Stimulated activated CD4-positive, alpha-beta T cell treated with anti-CD3 and anti-CD28 coated beads, Interleukin-4, amount 100 ng/mL, for 48 hours (primary cell): ENCODE measurements around the gene BABAM2.
A peak's percentile ranks its signal among the peaks of the same experiment; 100 is the strongest.
"Not testable (repeated sequence)": the region's sequence is repeated elsewhere in the genome, so short reads cannot be mapped to it uniquely, and the experiment has no call there.

Source experiments
- DNase-seq, 2 donors: peaks; one replicate each; pipeline ENCODE4 v3.0.0-alpha.2; 2020; ENCODE audit warnings: low read depth in 2 of 2

Gene BABAM2

DNA sequence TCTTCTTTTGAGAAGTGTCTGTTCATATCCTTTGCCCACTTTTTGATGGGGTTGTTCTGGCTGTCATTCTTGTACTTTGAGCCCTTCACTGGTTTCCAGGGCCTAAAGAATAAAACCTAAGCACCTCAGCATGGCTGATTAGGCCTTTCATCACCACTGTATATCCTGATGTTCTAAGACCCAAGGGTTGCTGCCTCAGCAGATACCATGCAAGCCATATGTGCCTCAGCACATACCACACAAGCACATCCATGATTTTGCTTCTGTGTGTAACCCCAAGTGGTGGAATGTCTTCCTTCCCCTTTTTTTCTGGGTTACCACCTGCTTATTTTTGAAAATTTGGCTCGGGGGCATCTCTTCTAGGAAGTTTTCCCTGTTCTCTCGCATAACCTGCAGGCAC, 11.7 kb upstream of the BABAM2 start:
- DNase-seq, result no peak

DNA sequence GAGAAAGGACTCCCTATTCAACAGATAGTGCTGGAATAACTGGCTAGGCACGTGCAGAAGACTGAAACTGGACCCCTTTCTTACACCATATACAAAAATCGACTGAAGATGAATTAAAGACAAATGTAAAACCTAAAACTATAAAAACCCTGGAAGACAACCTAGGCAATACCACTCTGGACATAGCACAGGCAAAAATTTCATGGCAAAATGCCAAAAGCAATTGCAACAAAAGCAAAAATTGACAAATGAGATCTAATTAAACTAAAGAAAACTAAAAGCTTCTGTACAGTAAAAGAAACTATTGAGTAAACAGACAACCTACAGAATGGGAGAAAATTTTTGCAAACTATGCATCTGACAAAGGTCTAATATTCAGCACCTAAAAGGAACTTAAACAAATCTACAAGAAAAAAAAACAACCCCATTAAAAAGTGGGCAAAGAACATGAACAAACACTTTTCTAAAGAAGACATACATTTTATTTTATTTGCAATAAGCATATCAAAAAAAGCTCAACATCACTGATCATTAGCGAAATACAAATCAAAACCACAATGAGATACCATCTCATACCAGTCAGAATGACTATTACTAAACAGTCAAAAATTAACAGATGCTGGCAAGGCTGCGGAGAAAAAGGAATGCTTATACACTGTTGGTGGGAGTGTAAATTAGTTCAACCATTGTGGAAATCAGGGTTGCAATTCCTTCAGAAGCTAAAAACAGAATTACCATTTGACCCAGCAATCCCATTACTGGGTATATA, 8.5 kb upstream of the BABAM2 start:
- not testable (repeated sequence) for DNase-seq

DNA sequence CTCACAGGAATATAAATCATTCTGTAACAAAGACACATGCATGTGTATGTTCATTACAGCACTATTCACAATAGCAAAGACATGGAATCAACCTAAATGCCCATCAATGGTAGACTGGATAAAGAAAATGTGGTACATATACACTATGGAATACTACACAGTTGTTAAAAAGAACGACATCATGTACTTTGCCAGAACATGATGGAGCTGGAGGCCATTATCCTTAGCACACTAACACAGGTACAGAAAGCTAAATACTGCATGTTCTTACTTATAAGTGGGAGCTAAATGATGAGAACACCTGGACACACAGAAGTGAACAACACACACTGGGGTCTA, 8.0 kb upstream of the BABAM2 start:
- DNase-seq, result not testable (repeated sequence)

DNA sequence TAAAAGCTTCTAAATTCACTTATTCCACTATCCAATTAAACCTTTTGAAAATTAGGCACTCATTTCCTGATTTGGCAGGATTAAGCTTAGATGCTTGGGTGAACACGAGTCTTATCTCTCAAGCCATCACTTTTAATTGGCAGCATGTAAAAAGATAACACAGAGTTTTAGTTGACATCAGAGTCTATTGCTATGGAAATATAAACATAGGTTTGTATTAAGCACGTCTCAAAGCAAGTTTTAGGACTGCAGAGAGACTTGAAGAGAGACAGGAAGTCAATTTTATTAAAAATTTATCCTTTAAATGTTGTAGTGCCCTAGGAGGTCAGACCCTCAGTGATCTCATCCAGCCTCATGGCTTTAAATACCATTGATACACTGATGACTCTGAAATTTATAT, 5.9 kb upstream of the BABAM2 start:
- no peak for DNase-seq

DNA sequence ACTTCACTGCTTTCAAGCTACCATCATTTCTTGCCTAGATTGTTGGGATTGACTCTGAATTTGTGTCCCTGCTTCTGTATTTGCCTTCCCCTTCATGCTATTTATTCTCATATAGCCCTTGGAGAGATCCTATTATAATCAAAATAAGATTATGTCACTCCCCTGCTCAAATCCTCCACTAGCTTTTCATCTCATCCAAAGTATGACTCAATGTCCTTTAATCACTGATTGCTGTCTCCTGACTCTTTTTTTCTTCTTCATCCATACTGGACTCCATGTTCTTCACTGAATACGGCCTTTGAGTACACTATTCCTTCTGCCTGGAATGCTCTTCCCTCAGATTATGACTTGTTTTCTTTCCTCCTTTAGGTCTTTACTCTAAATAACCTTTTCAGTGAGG, 5.3 kb upstream of the BABAM2 start:
- no peak for DNase-seq

DNA sequence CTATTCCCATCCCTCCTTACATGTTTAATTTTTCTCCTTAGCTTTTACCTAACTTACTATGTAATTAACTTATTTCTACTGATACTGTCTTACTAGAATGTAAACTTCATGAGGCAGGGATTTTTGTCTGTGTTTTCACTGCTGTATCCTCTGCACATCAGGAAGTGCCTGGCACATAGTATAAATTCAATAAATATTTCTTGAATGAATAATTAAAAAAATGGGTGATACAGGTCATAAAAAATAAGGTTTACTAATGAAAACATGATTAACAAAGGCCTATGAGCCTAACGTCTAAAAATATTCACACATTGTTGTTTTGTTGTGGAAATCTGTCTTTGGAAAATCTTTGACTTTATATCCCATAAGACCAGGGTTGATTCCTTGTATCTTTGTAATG, 4.9 kb upstream of the BABAM2 start:
- DNase-seq, result no peak

DNA sequence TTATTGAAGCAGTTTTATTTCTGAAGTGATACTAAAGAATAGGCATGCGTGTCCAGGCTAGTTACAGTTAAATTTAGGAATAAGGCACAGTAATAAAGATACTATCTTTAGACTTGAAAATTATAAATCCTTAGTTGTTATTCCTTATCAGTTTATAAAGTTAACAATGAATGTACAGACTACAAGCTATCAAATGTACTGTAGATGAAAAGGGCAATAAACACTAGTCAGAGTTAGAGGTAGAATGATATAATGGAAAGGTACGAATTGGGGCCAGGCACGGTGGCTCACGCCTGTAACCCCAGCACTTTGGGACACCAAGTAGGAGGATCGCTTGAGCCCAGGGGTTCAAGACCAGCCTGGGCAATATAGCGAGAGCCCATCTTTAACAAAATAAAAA, 4.2 kb upstream of the BABAM2 start:
- no peak for DNase-seq

DNA sequence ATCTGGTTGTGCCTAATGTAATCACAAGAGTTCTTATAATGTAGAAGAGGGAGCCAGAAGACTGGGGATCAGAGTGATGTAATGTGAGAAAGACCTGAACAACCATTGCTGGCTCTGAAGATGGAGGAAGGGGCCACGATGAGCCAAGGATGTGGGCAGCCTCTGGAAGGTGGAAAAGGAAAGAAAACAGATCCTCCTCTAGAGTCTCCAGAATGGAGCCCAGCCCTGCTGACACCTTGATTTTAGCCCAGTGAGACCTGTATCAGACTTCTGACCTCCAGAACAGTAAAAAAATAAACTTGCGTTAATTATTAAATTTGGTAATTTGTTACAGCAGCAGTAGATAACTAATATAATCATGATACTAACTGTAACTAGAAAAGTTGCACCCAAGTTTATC, 3.4 kb upstream of the BABAM2 start:
- no peak for DNase-seq

DNA sequence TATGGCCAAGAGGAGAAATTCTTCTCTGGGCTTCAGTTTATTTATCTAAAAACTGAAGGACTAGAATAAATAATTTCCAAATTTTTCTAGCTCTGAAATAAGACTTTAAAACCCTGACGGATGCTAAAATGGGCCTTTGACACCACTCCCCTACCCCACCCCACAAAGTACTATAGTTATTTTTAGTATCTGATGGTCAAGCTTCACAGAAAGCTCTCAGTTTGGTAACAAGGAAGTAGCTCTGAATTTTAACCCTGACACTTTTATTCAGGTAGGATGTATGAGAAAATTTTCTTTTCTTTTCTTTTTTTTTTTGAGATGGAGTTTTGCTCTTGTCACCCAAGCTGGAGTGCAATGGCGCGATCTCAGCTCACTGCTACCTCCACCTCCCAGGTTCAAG, 2.7 kb upstream of the BABAM2 start:
- DNase-seq, result no peak

DNA sequence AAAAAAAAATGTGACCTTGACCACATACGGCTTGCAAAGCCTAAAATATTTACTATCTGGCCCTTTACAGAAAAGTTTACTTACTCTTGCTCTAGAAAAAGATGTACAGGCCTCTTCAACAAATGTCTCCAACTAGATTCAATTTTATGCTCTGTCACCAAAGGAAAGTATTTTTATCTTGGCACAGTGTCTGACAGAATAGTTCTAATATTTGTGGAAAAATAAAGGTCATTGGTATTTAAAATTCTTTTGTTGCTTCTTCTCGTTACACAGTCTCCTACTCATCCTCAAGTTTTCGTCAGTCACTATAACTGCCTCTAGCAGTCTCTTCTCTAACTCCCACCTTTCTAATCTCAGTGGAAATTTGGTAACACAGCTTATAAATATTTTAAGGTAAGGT, 1.7 kb upstream of the BABAM2 start:
- no peak for DNase-seq

DNA sequence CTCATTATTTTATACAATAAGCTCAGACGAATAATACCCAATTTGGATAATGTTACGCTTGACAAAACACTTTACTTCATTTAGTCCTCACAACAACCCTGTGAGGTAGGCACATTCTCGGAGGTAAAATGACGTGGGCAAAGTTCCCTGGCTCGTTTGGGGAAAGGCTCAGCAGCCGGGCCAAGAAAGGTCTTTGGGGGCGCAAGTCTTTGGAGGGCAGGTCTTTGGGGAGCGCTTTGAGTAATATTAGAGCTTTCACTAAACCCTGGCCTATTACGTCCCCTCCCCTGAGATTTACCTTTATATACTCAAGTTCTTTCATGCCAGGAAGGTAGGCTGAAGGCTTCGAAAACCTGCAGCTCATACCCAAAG, 769 bp upstream of the BABAM2 start:
- peak in 1 of 2 donors; percentile 8 for DNase-seq

DNA sequence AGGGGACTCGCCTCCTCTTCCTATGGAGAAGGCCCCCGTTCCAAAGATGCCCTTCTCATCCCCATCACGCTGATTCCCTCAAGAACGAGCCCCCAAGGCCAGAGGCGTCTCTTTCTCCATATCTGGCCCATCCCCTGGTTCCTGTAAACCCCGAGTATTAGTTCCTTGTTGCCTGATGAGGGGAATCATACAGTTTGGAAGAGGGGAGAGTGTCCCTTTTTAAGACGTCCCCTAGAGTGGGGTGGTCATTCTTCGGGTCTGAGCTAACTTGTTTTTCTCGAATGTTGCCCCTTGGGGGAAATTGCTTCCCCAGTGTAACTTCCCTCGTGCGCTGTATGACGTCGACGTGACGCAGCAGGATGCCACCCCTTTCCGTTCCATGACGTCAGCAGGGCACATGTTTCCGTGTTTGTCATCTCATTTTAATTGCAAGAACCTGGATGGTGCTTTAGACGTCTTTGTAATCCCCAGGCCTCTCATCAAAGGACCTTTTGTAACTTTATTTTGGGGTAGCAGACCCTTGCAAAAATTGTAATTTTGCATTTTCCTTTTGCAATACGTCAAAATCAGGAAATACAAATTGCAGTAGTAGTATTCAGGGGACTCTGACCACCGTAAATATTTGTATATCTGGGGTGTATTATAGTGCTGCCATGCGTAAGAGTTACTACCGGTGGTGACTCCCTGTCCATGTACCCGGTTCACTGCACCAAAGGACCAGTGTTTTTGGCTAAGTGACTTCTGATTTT, 569 bp downstream of the BABAM2 start:
- peak; percentile 75 to 85 for DNase-seq

DNA sequence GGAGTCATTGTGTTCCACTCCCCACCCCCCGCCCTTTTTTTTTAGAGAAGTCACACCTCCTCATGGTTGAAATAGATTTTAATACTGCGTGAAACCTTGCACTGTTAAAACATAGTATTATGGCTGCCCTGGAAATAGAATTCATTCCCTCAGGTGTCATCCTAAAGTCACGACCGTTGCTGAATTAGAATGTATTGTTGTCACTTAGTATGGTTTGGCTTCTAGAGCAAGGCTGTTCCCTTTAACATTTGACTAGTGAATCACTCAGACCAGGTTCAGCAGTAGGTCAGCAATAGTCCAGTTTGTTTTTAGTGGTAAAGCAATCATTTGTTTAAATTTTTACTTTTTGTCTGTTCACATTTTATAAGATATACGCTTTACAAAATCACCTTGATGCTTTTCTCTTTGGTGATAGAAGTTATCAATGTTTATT, 1.2 kb downstream of the BABAM2 start:
- no peak for DNase-seq

DNA sequence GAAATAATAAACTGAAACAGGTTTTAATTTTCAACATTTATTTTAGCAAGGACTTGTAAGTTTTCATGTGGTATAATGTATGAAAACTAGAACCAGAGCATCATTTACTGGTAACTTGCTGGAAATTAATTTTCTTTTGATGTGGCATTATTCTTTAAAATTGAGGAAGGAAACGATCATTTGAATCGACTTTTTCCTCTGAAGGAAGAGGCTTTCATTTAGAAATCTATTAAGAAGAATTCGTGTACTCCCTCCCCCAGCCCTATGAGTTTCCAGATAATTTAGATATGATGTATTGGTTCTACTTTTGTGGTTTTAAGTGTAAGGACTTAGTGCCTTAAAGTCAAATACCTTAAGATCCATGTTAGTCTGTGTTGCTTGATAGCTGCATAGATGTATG, 2.5 kb downstream of the BABAM2 start:
- no peak for DNase-seq

DNA sequence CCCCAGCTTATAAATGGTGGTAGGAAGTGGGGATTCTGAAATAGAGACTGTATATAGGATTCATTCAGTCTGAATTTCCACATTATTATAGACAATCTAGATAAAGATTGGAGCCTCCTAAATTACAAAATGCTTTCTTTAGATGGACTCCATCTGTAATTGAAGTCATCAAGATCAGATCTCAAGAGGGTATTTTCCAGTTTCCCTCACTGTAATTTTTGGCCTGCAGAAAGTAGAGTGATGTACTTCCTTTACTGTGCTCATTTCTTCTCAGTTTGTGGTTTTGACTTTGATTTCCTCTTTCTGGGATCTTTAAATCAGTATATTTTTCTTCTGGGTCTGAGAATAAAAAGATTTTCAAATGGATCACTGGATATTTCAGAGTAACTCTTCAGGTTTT, 7.2 kb downstream of the BABAM2 start:
- DNase-seq, result no peak

DNA sequence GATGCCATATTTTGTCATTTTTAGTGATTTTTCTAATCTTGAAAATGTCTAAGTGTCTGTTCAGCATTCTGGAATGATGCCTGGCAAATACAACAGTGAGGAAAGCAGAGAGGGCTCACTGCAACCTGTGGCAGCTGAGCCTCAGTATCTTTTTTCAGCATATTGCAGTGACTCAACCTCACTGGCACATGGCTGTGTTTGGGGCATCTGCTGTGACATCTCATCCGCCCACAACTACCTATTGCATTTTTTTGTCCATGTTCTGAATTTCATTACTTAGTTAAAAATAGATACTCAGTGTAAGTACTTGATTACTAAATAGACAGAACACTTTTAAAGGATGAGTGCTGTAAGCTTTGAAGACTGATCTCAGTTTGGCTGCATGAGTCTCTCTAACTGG, 10.7 kb downstream of the BABAM2 start:
- peak in 1 of 2 donors; percentile 33 for DNase-seq

DNA sequence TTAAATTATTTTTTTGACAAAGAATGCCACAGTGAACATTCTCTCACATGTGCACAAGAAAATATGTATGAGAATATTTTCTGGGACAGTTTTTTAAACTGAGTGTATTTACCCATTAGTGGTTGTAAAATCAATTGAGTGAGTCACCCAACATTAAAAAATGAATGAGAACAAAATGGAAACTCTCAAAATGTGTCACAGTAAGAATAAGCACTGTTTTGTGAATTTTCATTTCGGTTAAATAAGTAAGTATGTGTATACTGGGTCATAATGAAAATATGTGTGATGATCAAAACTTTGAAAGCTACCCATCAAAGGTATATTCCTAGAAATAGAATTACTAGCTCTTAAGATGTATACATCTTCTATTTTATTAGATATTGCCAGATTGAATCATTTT, 11.6 kb downstream of the BABAM2 start:
- no peak for DNase-seq

DNA sequence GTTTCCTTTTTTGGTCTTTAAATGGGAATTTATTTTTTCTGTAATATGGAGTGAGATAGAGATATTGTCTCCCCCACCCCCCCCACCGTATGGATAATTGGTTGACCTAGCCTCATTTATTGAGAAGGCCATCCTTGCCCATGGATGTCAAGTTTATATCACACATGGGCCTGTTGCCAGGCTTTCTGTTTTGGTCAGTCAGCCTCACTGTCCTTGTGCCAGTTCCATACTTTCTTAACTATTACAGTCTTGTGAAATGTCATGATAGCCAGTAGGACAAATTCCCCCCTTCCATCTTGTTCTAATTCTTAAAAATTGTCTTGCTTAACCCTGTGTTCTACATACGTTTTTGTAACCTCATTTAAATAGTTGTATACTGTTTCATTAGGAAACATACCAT, 12.5 kb downstream of the BABAM2 start:
- DNase-seq, result no peak

DNA sequence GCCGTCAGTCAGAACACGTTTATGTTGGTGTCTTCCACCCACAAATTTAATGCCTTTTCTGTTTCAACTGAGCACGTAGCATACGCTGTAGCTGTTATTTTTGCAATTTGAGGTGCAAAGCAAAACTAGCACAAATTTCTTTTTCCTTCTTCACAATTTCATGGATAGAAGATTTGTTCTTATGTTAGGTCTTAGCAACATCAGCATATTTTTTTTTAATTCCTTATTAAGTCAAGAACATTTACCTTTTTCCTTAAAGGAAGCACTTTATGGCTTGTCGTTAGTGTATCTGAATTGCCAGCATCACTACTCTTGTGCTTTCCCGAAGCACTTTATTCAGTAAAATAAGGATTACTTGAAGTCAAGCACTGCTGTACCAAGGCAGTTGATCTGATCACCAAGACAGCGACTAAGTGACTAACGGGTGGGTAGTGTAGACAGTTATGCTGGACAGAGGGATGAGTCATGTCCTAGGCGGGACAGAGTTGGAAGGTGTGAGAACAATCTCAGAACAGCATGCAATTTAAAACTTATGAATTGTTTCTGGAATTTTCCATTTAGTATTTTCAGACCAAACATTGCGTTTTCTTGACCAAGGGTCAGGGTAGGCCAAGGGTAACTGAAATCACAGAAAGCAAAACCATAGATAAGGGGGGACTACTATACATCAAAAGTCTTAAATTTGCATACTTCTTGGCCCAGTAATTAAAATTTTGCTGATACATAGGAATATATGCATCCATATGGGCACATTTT, 13.3 kb downstream of the BABAM2 start:
- DNase-seq, result no peak

DNA sequence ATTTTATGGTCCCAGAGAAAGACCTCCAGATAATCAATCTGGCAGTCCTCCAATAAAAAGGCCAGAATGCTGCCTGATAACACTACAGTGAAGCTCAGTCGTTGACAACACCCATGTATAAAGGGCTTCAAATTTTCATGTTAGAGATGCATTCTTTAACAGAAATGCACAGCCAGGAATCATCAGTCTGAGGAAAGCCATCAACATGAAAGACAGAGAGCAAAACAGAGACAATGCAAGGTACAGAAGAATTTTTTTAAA, 13.8 kb downstream of the BABAM2 start:
- DNase-seq, result no peak

DNA sequence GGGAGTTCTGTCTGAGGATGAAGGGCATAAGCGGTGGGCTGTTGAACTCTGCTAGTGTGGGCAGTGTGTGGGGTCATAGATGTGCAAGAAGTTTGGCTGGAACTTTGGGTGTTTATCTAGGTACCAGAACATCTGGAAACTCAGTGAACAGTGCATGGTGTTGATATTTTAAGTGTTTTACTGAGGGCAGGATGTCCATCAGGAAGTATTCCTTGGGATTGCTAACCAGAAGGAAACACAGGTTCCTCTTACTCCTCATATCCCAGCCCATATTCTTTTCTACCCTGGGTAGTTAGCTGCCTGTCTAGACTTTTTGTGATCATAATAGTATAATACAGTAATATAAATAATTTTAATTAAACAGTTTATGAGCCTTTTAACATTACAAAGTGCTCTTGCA, 15.5 kb downstream of the BABAM2 start:
- DNase-seq, result no peak

DNA sequence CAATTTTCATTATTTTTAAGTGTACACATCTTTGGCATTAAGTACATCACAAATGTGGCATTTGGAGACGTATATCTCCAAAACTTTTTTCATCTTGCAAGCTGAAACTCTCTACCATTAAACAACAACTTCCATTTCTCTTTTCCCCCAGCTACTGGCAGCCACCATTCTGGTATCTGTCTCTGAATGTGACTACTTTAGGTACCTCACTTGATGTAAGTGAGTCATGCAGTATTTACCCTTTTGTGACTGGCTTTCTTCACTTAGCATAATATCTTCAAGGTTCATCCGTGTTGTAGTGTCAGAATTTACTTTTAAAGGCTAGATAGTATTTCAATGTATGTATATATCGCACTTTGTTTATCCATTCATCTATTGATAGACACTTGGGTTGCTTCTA, 17.0 kb downstream of the BABAM2 start:
- no peak for DNase-seq

DNA sequence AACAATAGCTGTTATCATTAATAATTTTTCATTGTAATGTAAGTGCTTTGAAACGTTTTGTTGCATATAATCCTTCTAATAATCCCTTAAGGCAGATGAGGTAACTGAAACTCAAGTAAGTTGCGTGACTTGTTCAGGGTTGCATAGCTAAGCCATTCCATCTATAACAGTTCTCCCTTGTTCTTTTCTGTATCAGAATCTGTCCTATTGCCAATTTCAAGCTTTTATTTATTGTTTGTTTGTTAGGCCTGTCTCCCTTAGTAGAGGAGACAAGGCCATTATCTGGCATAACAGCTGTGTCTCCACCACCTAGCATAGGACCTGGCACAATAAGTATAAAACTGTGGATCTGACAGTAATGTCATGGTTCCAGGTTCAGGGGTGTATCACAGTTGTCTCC, 19.4 kb downstream of the BABAM2 start:
- no peak for DNase-seq
